Mammary epithelial cell (primary cell): ENCODE data around the gene SLC25A30.

Experiments
- CTCF ChIP-seq, 2 donors: IDR thresholded peaks in 1 of 2; conservative IDR thresholded peaks in 1 of 2; 2 replicates each; pipeline ENCODE4 v1.5.1; 2011 to 2012; ENCODE audit warnings: inconsistent platforms in 2 of 2, low read length in 2 of 2, mild to moderate bottlenecking in 2 of 2, control low read depth in 1 of 2, low read depth in 1 of 2; ENCODE audit not compliant: insufficient read depth in 1 of 2; ENCODE audit errors: extremely low read depth in 1 of 2
- EZH2 ChIP-seq: IDR thresholded peaks from 2 replicates; pipeline ENCODE4 v1.6.1; 2012; ENCODE audit warnings: low read length, inconsistent platforms, borderline replicate concordance

- TF ChIP-seq CTCF (conservative IDR thresholded peaks at IDR 0.05 in 1 of 2, IDR thresholded peaks at IDR 0.05 in 1 of 2; ENCODE audit: extremely low read depth in 1 of 2, insufficient read depth in 1 of 2, low read depth in 1 of 2, low read length in 2 of 2) (no peak), EZH2 (no peak)
These were observed 7.0 kb downstream of the SLC25A30 start for GRCh38 chr13:45411221-45411620.
